WTC11 (cell line): ENCODE measurements around the gene COL1A1. TPM values are rescaled to one million over a fixed set of nuclear protein-coding genes. Genes with fewer than 3 reads are reported as not detected.

Experiments
- ATAC-seq: fragments of 200-7000 bp; cut with Tn5 transposase; 2 replicates; pipeline ENCODE4 v1.10.0; 2021; ENCODE audit warnings: mild to moderate bottlenecking, moderate library complexity
- CTCF ChIA-PET: fragments of 300-600 bp; sonication (Branson Sonifier 250); formaldehyde crosslinking; loops from one replicate; lab custom pipeline; 2021; ENCODE audit warnings: antibody characterized with exemption; lab: Charles Lee
- POLR2A ChIA-PET: fragments of 350-600 bp; sonication (Branson Sonifier 250); formaldehyde crosslinking; loops from one replicate; lab custom pipeline; 2021; ENCODE audit warnings: antibody characterized with exemption; lab: Charles Lee
- DNase-seq: peaks from one replicate; pipeline ENCODE4 v3.0.0; 2021; ENCODE audit warnings: low spot score
- H3K27ac Mint-ChIP-seq: 2 replicates; pipeline ENCODE4 v1.8.0; 2021; ENCODE audit warnings: mixed read lengths
- H3K27me3 Mint-ChIP-seq: 2 replicates; pipeline ENCODE4 v1.8.0; 2021; ENCODE audit warnings: low read depth, mild to moderate bottlenecking, moderate library complexity, mixed read lengths
- H3K36me3 Mint-ChIP-seq: 2 replicates; pipeline ENCODE4 v1.8.0; 2021; ENCODE audit warnings: mixed read lengths
- H3K4me1 Mint-ChIP-seq: 2 replicates; pipeline ENCODE4 v1.8.0; 2022; ENCODE audit warnings: mixed read lengths
- H3K4me3 Mint-ChIP-seq: 2 replicates; pipeline ENCODE4 v1.8.0; 2021; ENCODE audit warnings: mild to moderate bottlenecking, moderate library complexity, mixed read lengths
- H3K9me3 Mint-ChIP-seq: 2 replicates; pipeline ENCODE4 v1.8.0; 2021; ENCODE audit warnings: mixed read lengths
- HMGA2 ChIP-seq: fragments of 250-450 bp; sonication (Bioruptor Pico); IDR thresholded peaks from 2 replicates; pipeline ENCODE4 v1.4.0; 2021; ENCODE audit warnings: mild to moderate bottlenecking, moderate library complexity
- MXD4 ChIP-seq: fragments of 250-450 bp; sonication (Bioruptor Pico); IDR thresholded peaks from 2 replicates; pipeline ENCODE4 v1.8.0; 2021; ENCODE audit warnings: mild to moderate bottlenecking, moderate library complexity, borderline replicate concordance
- NFE2L1 ChIP-seq: sonication (generic); formaldehyde crosslinking; IDR thresholded peaks from 2 replicates; pipeline ENCODE4 v1.8.1; 2023; ENCODE audit warnings: missing genetic modification reagents
- NFYB ChIP-seq: sonication (generic); formaldehyde crosslinking; conservative IDR thresholded peaks from 2 replicates; pipeline ENCODE4 v1.8.0; 2022; ENCODE audit warnings: low read depth, missing genetic modification reagents
- PRRX2 ChIP-seq: fragments of 250-450 bp; sonication (Bioruptor Pico); IDR thresholded peaks from 2 replicates; pipeline ENCODE4 v1.8.0; 2021; ENCODE audit warnings: mild to moderate bottlenecking
- SOX15 ChIP-seq: fragments of 250-450 bp; sonication (Bioruptor Pico); IDR thresholded peaks from 2 replicates; pipeline ENCODE4 v1.9.0; 2021; ENCODE audit warnings: mild to moderate bottlenecking
- TEAD1 ChIP-seq: sonication (generic); formaldehyde crosslinking; IDR thresholded peaks from 2 replicates; pipeline ENCODE4 v1.8.0; 2022; ENCODE audit warnings: mild to moderate bottlenecking, missing genetic modification reagents
- total RNA-seq: library from RNA; stranded (reverse); gene quantifications from 3 replicates; pipeline ENCODE4 v1.2.3, GENCODE V29; 2021
- TF ChIP-seq, protein P1 (sequence below): sonication (generic); formaldehyde crosslinking; IDR thresholded peaks from 2 replicates; pipeline ENCODE4 v1.8.0; 2023; ENCODE audit warnings: mild to moderate bottlenecking, missing genetic modification reagents
- TF ChIP-seq, protein P2 (sequence below): sonication (generic); formaldehyde crosslinking; IDR thresholded peaks from 2 replicates; pipeline ENCODE4 v1.8.1; 2023; ENCODE audit warnings: mild to moderate bottlenecking, missing genetic modification reagents
- TF ChIP-seq, protein P3 (sequence below): sonication (generic); formaldehyde crosslinking; IDR thresholded peaks from 2 replicates; pipeline ENCODE4 v1.8.0; 2022; ENCODE audit warnings: mild to moderate bottlenecking, missing genetic modification reagents
- TF ChIP-seq, protein P4 (sequence below): sonication (generic); formaldehyde crosslinking; IDR thresholded peaks from 2 replicates; pipeline ENCODE4 v1.8.1; 2023; ENCODE audit warnings: mild to moderate bottlenecking, missing genetic modification reagents, moderate library complexity
- TF ChIP-seq, protein P5 (sequence below): fragments of 250-450 bp; sonication (Bioruptor Pico); IDR thresholded peaks from 2 replicates; pipeline ENCODE4 v1.9.0; 2021; ENCODE audit warnings: moderate library complexity, mild to moderate bottlenecking, inconsistent platforms, borderline replicate concordance
- TF ChIP-seq, protein P6 (sequence below): sonication (generic); formaldehyde crosslinking; IDR thresholded peaks from 2 replicates; pipeline ENCODE4 v1.8.0; 2022; ENCODE audit warnings: missing genetic modification reagents
- TF ChIP-seq, protein P7 (sequence below): fragments of 250-450 bp; sonication (Bioruptor Pico); IDR thresholded peaks from 2 replicates; pipeline ENCODE4 v2.1.2; 2022; ENCODE audit warnings: mild to moderate bottlenecking, moderate library complexity

Gene COL1A1
- total RNA-seq, 1 experiment from 2014 or later = 52.1 TPM

DNA sequence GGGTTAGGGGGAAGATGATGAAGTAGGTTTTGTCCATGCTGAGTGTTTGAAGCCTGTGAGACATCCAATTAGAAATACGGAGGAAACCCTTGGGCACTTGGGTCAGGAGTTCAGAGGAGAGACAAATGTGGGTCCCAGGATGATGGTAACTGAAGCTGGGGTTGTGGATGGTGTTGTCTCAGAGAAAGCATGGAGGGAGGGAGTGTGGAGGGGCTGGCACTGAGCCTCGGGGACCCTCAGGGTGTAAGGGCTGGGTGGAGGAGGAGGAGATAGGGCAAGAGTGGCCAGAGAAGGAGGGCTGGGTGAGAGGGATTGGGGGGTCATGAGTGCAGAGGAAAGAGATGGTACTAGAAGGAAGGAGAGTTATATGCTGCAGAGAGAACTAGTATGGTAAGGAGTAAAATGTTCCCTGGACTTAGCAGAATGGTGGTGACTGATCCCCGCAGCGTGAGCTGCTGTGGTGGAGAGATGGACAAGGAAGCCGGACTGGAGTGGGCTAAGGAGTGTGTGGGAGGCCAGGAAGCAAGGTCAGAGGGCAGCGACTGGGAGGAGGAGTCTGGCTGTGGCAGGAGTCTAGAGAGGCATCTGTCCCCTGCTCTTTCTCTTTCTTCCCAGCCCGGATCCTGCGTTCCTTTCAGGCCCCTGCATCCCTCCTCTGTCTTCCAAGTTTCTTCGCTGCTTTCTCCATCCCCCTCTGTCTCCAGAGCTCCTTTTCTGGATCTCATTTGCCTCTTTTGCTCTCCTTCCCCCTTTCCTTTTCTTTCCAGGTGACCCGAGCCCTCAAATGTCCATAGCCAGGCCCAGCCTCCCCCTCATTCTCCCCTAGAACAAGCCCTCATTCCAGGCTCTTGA is 3.9 kb upstream of the COL1A1 start:
- ChIA-PET CTCF (interaction anchor here (0.5 to 15.3 kb wide), 10 partner anchors 8 to 292 kb away, joined by 3 to 514 read pairs (median 4); partner anchors contain the start of genes LRRC59 and TMEM92), POLR2A (interaction anchor here (0.8 kb wide), 1 partner anchor 8 kb away, joined by 5 read pairs; no protein-coding TSS in a partner anchor)
- H3K27ac Mint-ChIP-seq = no peak overlapping the region

DNA sequence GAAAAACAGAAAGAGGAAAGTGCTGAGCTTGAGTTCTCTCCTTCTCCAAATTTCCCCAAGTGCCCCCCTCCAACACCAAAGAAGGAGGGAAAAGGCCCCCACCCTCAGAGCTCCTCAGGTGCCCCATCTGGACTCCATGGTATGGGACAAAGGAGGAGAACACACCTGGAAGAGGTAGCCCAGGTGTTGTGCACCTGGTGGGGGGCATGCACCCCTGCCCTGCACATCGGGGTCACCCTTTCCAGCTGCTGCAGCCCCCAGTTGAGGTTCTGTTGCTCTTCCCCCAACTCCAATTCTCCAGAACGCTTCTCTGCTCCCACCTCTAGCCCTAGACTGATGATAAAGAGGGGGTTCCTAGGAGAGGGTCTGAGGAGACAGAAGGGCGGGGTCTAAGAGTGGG is 3.0 kb upstream of the COL1A1 start:
- DNase-seq = no peak
- no peak for TF ChIP-seq HMGA2 (CRISPR knock-in tag)
- no peak for TF ChIP-seq NFE2L1 (CRISPR knock-in tag)
- TF ChIP-seq, protein P1, sequence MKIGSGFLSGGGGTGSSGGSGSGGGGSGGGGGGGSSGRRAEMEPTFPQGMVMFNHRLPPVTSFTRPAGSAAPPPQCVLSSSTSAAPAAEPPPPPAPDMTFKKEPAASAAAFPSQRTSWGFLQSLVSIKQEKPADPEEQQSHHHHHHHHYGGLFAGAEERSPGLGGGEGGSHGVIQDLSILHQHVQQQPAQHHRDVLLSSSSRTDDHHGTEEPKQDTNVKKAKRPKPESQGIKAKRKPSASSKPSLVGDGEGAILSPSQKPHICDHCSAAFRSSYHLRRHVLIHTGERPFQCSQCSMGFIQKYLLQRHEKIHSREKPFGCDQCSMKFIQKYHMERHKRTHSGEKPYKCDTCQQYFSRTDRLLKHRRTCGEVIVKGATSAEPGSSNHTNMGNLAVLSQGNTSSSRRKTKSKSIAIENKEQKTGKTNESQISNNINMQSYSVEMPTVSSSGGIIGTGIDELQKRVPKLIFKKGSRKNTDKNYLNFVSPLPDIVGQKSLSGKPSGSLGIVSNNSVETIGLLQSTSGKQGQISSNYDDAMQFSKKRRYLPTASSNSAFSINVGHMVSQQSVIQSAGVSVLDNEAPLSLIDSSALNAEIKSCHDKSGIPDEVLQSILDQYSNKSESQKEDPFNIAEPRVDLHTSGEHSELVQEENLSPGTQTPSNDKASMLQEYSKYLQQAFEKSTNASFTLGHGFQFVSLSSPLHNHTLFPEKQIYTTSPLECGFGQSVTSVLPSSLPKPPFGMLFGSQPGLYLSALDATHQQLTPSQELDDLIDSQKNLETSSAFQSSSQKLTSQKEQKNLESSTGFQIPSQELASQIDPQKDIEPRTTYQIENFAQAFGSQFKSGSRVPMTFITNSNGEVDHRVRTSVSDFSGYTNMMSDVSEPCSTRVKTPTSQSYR = no peak
- TF ChIP-seq, protein P2, sequence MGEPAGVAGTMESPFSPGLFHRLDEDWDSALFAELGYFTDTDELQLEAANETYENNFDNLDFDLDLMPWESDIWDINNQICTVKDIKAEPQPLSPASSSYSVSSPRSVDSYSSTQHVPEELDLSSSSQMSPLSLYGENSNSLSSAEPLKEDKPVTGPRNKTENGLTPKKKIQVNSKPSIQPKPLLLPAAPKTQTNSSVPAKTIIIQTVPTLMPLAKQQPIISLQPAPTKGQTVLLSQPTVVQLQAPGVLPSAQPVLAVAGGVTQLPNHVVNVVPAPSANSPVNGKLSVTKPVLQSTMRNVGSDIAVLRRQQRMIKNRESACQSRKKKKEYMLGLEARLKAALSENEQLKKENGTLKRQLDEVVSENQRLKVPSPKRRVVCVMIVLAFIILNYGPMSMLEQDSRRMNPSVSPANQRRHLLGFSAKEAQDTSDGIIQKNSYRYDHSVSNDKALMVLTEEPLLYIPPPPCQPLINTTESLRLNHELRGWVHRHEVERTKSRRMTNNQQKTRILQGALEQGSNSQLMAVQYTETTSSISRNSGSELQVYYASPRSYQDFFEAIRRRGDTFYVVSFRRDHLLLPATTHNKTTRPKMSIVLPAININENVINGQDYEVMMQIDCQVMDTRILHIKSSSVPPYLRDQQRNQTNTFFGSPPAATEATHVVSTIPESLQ = no peak
- no peak for TF ChIP-seq TEAD1
- TF ChIP-seq, protein P3, sequence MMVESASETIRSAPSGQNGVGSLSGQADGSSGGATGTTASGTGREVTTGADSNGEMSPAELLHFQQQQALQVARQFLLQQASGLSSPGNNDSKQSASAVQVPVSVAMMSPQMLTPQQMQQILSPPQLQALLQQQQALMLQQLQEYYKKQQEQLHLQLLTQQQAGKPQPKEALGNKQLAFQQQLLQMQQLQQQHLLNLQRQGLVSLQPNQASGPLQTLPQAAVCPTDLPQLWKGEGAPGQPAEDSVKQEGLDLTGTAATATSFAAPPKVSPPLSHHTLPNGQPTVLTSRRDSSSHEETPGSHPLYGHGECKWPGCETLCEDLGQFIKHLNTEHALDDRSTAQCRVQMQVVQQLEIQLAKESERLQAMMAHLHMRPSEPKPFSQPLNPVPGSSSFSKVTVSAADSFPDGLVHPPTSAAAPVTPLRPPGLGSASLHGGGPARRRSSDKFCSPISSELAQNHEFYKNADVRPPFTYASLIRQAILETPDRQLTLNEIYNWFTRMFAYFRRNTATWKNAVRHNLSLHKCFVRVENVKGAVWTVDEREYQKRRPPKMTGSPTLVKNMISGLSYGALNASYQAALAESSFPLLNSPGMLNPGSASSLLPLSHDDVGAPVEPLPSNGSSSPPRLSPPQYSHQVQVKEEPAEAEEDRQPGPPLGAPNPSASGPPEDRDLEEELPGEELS = no peak
- TF ChIP-seq, protein P4, sequence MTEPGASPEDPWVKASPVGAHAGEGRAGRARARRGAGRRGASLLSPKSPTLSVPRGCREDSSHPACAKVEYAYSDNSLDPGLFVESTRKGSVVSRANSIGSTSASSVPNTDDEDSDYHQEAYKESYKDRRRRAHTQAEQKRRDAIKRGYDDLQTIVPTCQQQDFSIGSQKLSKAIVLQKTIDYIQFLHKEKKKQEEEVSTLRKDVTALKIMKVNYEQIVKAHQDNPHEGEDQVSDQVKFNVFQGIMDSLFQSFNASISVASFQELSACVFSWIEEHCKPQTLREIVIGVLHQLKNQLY = no peak
- TF ChIP-seq, all 79 proteins: peak for 0
- Mint-ChIP-seq H3K27me3 (peaks cover 72% of the 10 kb centered on the region), H3K4me3 (no peak overlapping the region), H3K27ac (no peak overlapping the region), H3K9me3 (no peaks in the 10 kb centered on the region), H3K4me1 (peaks cover 54% of the 10 kb centered on the region), H3K36me3 (no peaks in the 10 kb centered on the region)
- no peak for ATAC-seq
- POLR2A ChIA-PET = interaction anchor here (0.8 to 1.1 kb wide), 2 partner anchors 9 to 27 kb away, joined by 3 to 5 read pairs; no protein-coding TSS in a partner anchor
- CTCF ChIA-PET = interaction anchor here (1.0 to 15.3 kb wide), 9 partner anchors 9 to 193 kb away, joined by 3 to 514 read pairs (median 3); partner anchors contain the start of genes LRRC59 and TMEM92

More for the DNA sequence above, 3.9 kb upstream of the COL1A1 start:
- no peaks in the 10 kb centered on the region for H3K36me3 Mint-ChIP-seq
- H3K4me1 Mint-ChIP-seq = peaks cover 63% of the 10 kb centered on the region
- DNase-seq (peak; percentile 4), ATAC-seq (no peak)
- H3K9me3 Mint-ChIP-seq = no peaks in the 10 kb centered on the region
- H3K4me3 Mint-ChIP-seq = no peak overlapping the region
- H3K27me3 Mint-ChIP-seq = peaks cover 72% of the 10 kb centered on the region
- TF ChIP-seq SOX15 (CRISPR knock-in tag) (no peak), PRRX2 (CRISPR knock-in tag) (no peak), NFYB (CRISPR knock-in tag) (no peak), MXD4 (CRISPR knock-in tag) (no peak)
- TF ChIP-seq, protein P5, sequence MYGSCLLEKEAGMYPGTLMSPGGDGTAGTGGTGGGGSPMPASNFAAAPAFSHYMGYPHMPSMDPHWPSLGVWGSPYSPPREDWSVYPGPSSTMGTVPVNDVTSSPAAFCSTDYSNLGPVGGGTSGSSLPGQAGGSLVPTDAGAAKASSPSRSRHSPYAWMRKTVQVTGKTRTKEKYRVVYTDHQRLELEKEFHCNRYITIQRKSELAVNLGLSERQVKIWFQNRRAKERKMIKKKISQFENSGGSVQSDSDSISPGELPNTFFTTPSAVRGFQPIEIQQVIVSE (CRISPR knock-in tag) = no peak
- TF ChIP-seq, protein P6, sequence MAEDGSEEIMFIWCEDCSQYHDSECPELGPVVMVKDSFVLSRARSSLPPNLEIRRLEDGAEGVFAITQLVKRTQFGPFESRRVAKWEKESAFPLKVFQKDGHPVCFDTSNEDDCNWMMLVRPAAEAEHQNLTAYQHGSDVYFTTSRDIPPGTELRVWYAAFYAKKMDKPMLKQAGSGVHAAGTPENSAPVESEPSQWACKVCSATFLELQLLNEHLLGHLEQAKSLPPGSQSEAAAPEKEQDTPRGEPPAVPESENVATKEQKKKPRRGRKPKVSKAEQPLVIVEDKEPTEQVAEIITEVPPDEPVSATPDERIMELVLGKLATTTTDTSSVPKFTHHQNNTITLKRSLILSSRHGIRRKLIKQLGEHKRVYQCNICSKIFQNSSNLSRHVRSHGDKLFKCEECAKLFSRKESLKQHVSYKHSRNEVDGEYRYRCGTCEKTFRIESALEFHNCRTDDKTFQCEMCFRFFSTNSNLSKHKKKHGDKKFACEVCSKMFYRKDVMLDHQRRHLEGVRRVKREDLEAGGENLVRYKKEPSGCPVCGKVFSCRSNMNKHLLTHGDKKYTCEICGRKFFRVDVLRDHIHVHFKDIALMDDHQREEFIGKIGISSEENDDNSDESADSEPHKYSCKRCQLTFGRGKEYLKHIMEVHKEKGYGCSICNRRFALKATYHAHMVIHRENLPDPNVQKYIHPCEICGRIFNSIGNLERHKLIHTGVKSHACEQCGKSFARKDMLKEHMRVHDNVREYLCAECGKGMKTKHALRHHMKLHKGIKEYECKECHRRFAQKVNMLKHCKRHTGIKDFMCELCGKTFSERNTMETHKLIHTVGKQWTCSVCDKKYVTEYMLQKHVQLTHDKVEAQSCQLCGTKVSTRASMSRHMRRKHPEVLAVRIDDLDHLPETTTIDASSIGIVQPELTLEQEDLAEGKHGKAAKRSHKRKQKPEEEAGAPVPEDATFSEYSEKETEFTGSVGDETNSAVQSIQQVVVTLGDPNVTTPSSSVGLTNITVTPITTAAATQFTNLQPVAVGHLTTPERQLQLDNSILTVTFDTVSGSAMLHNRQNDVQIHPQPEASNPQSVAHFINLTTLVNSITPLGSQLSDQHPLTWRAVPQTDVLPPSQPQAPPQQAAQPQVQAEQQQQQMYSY (CRISPR knock-in tag) = peak; percentile 44; the same call in 1 of the 2 replicates
- TF ChIP-seq, protein P7, sequence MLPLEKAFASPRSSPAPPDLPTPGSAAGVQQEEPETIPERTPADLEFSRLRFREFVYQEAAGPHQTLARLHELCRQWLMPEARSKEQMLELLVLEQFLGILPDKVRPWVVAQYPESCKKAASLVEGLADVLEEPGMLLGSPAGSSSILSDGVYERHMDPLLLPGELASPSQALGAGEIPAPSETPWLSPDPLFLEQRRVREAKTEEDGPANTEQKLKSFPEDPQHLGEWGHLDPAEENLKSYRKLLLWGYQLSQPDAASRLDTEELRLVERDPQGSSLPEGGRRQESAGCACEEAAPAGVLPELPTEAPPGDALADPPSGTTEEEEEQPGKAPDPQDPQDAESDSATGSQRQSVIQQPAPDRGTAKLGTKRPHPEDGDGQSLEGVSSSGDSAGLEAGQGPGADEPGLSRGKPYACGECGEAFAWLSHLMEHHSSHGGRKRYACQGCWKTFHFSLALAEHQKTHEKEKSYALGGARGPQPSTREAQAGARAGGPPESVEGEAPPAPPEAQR (CRISPR knock-in tag) = no peak
